ENCODE results near the gene TBC1D28.
"Not testable (repeated sequence)": the region's sequence is repeated elsewhere in the genome, so short reads cannot be mapped to it uniquely, and the experiment has no call there.

Gene TBC1D28

GRCh38 chr17:18644291-18644690 lies at the start of gene TBC1D28:
TBC1D28 (minus strand) TSS chr17:18644391; CDS start chr17:18641352, 3,039 bp downstream.
- DNase-seq (ENCODE audit: low spot score): not testable (repeated sequence)

GRCh38 chr17:18682668-18683067 lies 38.5 kb upstream of the TBC1D28 start:
- not testable (repeated sequence) for DNase-seq (ENCODE audit: low spot score)

GRCh38 chr17:18681767-18682571 lies 37.8 kb upstream of the TBC1D28 start, which contains the start of gene FOXO3B:
FOXO3B (minus strand) TSS chr17:18682314; CDS start chr17:18681651, 663 bp downstream.
- DNase-seq (ENCODE audit: low spot score): peak; percentile 64

- not testable (repeated sequence) for DNase-seq (ENCODE audit: low spot score)
Measured at GRCh38 chr17:18677381-18677780, 33.2 kb upstream of the TBC1D28 start.

GRCh38 chr17:18676928-18677327 lies 32.7 kb upstream of the TBC1D28 start:
- DNase-seq (ENCODE audit: low spot score): not testable (repeated sequence)

- not testable (repeated sequence) for DNase-seq (ENCODE audit: low spot score)
Measured at GRCh38 chr17:18672395-18673227, 28.4 kb upstream of the TBC1D28 start.

- DNase-seq (ENCODE audit: low spot score): not testable (repeated sequence)
Measured at GRCh38 chr17:18668625-18669024, 24.4 kb upstream of the TBC1D28 start.

GRCh38 chr17:18667535-18667934 lies 23.3 kb upstream of the TBC1D28 start:
- not testable (repeated sequence) for DNase-seq (ENCODE audit: low spot score)

- not testable (repeated sequence) for DNase-seq (ENCODE audit: low spot score)
Measured at GRCh38 chr17:18666326-18666725, 22.1 kb upstream of the TBC1D28 start.

- not testable (repeated sequence) for DNase-seq (ENCODE audit: low spot score)
Measured at GRCh38 chr17:18661924-18662624, 17.9 kb upstream of the TBC1D28 start.

GRCh38 chr17:18650094-18650493 lies 5.9 kb upstream of the TBC1D28 start:
- DNase-seq (ENCODE audit: low spot score): not testable (repeated sequence)

- not testable (repeated sequence) for DNase-seq (ENCODE audit: low spot score)
Measured at GRCh38 chr17:18643124-18643523, 1.1 kb downstream of the TBC1D28 start.

- not testable (repeated sequence) for DNase-seq (ENCODE audit: low spot score)
Measured at GRCh38 chr17:18638357-18638756, 5.8 kb downstream of the TBC1D28 start.

- not testable (repeated sequence) for DNase-seq (ENCODE audit: low spot score)
Measured at GRCh38 chr17:18636237-18636636, 8.0 kb downstream of the TBC1D28 start.

GRCh38 chr17:18635773-18636172 lies 8.4 kb downstream of the TBC1D28 start:
- DNase-seq (ENCODE audit: low spot score): not testable (repeated sequence)

- DNase-seq (ENCODE audit: low spot score): not testable (repeated sequence)
Measured at GRCh38 chr17:18634550-18635263, 9.5 kb downstream of the TBC1D28 start.

GRCh38 chr17:18626152-18626870 lies 17.9 kb downstream of the TBC1D28 start:
- DNase-seq (ENCODE audit: low spot score): no peak

GRCh38 chr17:18625509-18626104 lies 18.6 kb downstream of the TBC1D28 start:
- DNase-seq (ENCODE audit: low spot score): not testable (repeated sequence)

GRCh38 chr17:18624862-18625501 lies 19.2 kb downstream of the TBC1D28 start:
- not testable (repeated sequence) for DNase-seq (ENCODE audit: low spot score)

GRCh38 chr17:18617613-18618012 lies 26.6 kb downstream of the TBC1D28 start:
- DNase-seq (ENCODE audit: low spot score): not testable (repeated sequence)

Measured in hepatic stellate cell (primary cell).